Ammon's horn (tissue), 1 donor: ENCODE data around the gene TPO.
A peak's percentile ranks its signal among the peaks of the same experiment; 100 is the strongest.
"Not testable (repeated sequence)": the region's sequence is repeated elsewhere in the genome, so short reads cannot be mapped to it uniquely, and the experiment has no call there.

ENCODE experiments used
- DNase-seq: peaks from one replicate; pipeline ENCODE4 v3.0.0-alpha.2; 2016; ENCODE audit warnings: low spot score

TPO gene

DNA sequence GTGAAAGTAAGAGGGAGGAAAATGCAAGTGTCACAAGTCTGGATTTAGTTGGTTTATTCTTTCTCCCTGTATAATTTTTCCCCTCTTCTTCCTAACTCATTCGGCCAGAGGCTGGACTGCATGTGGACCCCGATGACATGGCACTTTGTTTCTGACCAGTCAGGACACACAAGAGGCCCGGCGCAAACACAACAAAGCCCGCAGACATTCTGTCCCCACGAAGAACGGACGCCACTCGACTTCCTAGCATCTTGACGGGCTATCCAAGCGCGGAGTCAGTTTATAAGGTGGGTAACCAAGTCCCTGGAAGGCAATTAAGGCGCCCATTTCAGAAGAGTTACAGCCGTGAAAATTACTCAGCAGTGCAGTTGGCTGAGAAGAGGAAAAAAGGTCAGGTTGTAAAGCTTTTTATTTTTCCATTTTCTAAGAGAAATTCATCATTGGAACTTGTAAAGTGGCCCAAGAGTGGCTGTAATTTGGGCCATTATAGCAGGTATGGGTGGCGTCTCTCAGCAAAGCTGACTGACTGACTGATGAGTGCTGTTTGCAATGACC, at the start of gene TPO:
Gene TPO, plus strand, starts transcription at position 308 of the 555 bp plus-strand sequence. CDS start 946 bp downstream, outside the sequence.
- DNase-seq: no peak

DNA sequence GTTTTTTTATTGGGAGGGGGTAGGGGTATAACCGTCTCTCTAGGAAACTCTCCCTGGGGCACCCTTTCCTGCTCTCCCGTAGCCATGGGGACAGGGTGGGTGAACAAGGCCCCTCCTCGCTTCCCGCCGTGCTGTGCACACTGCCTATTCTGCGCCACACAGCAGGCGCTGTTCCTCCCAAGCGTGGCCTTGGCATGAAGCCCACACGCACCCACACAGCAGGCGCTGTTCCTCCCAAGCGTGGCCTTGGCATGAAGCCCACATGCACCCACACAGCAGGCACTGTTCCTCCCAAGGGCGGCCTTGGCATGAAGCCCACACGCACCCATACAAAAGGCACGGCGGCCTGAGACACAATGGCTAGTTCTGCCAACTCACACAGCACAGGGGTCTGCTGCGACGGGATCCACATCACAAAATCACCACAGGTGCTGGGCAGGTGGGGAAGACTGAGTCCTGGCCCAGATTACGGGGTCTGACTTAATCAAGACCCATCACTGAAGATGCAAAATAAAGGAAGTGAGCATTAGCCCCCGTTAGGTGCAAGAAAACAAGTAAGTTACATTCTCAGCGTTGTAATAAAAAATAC, 46.6 kb upstream of the TPO start:
- peak; percentile 96 for DNase-seq

DNA sequence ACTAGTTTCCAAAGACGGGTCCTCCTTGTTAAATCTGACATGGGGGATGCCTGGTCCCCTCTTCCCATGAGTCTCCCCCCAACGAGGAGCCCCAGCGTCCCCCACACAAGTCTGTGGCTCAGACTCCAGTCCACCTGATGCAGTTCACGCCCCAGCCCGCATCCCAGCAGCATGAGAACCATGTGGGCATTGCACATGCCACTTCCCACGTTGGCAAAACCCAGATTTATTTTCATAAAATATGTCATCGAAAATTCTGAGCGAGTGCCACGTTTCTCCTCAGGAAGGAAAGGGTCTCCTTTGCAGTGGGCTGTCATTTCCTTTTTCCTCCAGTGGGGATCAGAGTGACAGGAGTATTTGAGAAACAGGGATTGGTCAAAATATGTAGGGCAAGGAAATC, 45.7 kb upstream of the TPO start:
- peak; percentile 9 for DNase-seq

DNA sequence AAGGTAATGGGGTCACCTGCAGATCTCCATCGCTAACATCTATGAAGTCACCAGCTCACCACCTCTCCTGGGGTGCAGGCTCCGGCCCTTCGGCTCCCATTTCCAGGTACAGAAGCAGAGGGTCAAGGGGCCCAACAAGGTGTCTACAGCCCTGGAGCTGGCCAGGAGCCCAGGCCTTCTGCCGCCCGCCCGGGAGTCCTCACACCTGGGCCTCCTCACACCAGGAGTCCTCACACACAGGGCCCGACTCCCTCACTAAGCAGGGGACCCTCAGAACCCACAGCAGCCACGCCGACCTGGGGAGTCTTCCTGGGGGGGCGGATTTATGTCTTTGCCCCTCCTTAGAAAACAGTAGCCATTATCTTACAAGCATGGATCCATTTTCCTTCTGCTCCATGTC, 43.4 kb upstream of the TPO start:
- DNase-seq: no peak

DNA sequence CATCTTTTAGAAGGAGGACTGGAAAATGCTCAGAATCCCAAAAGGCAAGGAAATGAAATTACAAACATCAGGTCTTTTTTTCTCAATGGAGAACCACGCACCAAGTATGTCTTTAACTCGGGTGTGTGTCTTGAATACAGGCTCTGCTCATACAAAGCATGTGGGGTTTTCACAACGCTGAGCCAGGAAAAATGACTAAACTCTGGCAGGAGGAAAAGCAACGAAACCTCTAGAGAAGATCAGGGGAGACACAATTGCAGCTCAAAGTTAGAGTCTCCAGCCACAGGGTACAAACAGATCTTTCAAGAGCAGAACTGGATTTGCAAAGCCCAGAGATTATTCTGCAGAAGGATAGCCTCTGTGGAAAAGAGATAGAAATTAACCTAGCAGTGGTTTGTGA, 42.8 kb upstream of the TPO start:
- peak; percentile 38 for DNase-seq

DNA sequence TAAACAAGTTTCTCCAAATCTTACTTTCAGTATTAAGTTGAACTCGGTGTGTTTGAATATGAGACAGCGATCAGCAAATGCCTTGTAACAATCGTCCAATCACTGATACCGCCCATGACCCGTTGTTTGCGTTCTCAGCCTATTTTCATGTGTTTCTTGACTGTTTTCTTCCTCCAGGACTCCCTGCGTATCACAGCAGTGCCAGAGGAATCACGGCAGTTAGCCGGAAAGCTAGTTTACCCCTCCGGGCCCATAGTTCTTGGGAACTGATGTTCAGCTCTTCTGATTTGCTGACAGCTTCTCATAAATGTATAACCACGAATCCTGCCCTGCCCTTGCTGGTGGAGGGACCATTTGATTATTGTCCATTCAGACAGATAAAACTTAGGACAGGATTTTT, 42.2 kb upstream of the TPO start:
- no peak for DNase-seq

DNA sequence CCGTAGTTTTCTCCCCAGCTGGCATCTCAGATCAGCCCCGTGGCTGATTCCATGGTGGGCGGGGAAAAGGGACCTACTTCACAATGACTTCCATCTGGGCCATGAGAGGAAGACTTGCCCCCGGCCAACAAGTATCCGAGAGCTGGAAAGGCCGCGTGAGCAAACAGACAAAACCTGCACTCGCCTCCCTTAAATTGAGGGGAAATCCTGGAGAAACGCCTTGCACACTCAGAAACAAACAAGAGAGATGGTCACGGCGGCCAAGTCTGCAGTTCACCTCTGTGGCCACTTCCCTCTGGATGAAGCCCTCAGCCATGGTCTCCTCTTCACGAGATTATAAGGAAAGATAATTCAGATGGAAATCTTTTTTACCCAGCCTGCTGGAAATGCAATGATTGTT, 39.4 kb upstream of the TPO start:
- no peak for DNase-seq

DNA sequence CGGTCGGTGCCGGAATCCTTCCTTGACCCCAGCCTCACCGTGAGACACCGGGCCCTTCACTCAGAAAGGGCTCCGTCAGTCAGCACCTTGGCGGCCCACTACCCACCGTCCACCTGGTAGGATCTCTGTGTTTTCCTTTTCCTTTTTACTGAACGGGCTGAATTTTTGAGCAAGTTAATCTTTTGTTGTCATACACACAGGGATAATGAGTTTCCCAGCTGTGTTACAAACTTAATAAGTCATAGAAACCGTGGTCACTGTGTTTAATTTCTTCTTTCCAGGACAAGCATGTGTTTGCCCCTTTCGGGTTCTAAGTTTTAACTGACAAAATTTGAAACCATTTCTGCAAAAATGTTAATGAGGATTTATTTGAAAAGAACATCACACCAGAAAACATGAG, 39.0 kb upstream of the TPO start:
- DNase-seq: no peak

DNA sequence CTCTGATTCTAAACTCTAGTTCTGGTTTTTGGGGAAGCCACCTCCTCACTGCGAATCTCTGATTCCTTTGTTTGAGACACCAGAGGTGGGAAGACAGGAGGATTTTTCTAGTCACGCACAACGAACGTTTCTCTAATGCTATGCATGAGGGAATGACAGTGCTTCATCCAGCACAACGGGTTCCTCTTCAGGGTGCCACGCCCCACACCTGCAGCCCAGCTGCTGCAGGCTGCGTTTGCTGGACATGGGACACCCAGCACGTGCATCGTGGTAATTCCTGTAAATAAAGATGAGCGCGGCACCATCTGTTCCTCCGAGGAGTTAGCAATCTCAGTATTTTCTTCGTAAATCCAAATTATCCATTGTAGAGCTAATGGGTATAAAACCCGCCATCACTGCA, 37.5 kb upstream of the TPO start:
- DNase-seq: no peak

DNA sequence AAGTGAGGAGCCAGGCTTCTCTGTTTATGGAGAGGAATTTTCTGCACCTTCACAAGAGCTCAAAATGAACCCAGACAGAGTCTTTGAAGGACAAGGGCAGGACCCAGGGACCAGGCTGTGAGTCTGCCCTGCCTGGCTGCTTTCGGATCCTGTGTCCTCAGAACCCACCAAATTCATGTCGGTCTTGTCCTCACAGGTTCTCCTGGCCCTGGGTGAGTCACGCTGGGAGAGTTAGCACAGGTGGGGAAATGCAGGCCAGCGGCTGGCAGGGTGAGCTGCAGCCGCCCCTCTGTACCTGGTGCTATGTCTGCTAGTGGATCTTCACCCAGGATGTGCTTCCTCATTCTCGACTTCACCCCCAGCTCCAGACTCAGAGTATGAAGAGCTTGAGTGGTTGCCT, 35.8 kb upstream of the TPO start:
- DNase-seq: no peak

DNA sequence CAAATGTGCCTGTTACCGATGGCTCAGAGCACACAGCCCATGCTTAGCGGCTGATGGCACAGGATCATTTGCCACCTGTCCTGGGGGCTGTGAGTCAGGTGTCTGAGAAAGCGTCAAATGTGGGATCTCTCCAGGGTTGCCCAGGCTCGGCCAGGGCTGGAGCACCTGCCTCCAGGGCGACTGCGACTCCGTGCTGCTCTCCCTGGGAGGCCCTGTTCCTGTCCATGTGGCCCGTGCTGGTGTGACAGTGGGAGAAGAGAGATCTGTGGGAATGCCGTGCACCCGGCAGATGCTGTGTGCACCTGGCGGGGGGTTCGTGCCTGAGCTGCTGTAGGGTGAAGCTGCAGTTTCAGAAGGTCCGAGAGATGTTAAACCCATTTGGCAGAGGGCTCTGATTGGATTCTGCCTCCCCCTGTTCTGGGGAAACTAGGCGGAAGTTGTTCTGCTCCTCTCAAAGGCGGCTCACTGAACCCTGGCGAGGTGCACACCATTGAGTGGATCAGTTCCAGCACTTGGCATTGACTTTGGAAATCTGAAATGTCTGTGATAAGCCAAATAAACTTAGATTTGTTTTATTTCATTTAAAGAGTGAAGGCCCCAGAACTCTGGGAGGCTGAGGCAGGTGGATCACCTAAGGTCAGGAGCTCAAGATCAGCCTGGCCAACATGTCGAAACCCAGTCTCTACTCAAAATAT, 34.7 kb upstream of the TPO start:
- no peak for DNase-seq

DNA sequence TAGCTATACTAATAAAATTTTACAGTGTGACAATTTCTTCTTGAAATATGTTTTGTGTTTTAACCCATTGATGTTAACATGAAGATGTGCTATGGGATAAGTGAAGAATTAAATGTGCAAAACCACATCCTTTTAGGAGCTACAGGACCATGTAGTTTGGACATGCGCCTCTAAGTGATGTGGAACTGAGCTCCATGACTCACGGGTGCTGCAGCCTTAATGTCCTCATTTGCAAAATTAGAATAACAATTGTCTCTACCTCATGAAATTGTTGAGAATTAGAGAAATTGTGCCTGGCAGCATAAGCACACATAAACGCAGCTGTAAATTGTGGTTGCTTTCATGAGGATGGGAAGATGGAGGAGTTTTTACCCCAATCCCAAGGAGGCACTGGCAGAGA, 31.6 kb upstream of the TPO start:
- no peak for DNase-seq

DNA sequence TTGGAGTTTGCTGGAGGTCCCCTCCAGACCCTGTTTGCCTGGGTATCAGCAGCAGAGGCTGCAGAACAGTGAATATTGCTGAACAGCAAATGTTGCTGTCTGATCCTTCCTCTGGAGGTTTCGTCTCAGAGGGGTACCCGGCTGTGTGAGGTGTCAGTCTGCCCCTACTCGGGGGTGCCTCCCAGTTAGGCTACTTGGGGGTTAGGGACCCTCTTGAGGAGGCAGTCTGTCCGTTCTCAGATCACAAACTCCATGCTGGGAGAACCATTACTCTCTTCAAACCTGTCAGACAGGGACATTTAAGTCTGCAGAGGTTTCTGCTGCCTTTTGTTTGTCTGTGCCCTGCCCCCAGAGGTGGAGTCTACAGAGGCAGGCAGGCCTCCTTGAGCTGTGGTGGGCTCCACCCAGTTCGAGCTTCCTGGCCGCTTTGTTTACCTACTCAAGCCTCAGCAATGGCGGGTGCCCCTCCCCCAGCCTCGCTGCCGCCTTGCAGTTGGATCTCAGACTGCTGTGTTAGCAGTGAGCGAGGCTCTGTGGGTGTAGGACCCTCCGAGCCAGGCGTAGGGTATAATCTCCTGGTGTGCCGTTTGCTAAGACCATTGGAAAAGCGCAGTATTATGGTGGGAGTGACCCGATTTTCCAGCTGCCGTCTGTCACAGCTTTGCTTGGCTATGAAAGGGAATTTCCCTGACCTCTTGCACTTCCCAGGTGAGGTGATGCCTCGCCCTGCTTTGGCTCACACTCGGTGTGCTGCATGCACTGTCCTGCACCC, 25.1 kb upstream of the TPO start:
- DNase-seq: not testable (repeated sequence)

DNA sequence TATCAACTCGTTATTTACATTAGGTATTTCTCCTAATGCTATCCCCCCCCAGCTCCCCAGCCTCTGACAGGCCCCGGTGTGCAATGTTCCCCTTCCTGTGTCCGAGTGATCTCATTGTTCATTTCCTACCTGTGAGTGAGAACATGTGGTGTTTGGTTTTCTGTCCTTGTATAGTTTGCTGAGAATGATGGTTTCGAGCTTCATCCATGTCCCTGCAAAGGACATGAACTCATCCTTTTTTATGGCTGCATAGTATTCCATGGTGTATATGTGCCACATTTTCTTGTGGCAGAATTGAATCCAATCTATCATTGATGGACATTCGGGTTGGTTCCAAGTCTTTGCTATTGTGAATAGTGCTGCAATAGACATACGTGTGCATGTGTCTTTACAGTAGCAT, 23.1 kb upstream of the TPO start:
- DNase-seq: not testable (repeated sequence)

DNA sequence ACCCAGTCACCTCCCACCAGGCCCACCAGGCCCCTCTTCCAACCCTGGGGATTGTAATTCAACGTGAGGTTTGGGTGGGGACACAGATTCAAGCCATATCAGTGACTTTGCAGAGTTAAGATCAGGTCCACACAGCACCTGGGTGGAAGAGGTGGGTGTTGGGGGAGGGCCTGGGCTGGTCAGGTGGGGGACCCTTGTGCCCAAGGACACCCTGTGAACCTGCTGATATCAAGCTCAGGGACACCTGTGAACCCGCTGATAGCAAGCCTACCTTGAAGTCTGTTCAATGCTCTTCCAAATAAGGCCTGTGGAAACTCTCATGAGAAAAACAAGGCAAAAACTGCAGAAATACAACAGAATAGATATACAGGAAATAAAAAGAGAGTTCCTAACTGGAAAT, 19.9 kb upstream of the TPO start:
- no peak for DNase-seq

DNA sequence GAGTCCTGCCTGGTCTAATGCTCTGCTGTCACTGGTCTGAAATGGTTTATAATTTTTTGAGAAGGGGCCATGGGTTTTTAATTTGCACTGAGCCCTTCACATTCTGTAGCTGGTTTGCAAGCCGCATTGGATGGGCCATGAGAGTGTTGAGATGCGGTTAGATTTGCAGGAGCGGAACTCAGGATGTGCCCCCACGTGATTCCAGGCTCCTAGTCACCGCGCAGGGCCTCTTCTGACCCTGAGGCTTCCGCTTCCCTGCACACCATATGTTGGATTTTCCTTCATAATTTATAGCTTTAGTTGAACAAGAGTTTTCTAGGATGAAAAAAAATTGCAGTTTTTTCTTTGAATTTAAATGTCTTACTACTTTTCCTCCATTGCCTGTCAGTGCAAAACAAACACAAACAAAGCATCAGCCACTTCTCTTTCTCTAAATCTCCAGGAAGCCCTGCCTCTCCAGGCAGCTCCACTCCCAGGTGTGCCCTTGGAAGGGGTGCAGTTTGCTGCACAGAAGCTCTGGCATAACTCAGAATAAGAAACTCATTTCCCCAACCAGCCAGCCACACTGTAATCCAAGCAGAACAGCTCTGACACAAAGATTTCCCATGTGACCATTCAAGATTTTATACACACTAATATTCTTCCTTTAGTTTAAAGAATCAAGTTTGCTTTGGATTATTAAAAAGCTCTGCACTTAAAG, 18.4 kb upstream of the TPO start:
- no peak for DNase-seq

DNA sequence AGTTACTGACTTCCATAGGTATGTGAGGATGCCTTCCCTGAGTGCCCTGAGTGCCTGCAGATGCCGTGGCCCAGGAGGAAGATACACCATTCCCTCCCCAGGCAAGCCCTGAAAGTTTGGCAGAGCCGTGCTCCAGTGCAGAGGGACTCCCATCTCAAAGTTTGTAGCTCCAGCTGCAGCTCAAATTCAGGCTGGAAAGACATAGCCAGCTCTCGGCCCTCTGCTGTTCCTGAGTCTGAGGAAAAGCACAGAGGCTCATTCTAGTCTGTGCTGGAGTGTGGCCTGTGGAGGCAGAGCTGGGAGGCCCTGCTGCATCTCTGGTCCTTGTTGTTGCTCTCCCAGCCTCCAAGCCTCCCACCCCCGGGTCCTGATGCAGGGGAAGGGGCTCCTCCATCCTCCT, 15.9 kb upstream of the TPO start:
- DNase-seq: no peak

DNA sequence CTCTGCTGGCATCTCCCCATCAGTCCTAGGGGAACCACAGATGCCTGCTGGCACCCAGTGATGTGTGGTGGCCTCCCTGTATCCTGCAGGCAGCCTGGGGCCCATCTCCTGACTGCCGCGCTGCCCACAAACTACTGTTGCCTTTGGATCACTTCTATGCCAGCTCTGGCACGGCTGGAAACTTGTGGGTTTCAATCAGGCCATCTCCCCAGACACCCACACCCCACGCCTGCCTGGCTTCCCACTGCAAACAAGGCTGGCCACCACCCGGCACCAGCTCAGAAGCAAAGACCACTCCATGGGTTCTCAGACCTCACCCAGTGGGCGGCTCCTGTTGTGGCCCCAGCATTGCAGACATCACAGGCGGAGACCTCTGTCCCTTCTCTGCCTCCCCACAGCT, 15.1 kb upstream of the TPO start:
- DNase-seq: no peak

DNA sequence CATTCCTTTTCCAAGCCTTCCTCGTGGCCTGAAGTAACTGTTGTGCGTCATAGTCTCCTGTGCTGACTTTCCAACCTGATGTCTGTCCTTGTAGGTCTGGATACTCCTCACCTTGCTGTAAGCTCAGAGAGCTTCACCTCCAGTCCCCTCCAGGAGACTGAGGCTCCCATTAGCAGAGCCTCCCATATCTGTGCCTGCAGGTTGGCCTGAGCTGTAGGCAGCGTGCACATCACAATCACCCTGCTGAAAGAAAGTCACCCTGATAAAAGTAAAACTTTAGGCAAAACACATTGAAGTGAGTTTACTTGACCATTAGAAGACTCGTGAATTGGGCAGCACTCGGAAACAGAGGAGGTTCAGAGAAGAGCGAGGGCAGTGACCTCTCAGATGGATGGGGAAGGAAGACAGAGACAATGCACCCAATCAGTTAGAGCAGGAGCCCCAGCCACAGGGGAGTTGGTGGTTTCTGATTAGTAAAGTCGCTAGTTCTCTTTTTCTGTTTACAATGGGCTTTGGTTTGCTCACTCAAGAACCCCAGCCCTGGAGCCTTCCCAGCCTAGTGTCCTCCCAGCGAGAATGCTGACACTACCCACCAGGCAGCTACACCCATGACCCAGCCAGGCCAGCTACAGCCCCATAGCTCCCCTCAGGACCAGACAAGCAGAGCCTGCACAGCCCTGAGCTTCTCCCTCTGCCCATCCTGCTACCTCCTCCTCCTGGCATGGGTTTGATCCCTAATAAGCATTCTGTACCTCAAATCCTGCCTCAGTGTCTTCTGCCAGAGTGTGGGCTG, 12.1 kb upstream of the TPO start:
- DNase-seq: no peak

DNA sequence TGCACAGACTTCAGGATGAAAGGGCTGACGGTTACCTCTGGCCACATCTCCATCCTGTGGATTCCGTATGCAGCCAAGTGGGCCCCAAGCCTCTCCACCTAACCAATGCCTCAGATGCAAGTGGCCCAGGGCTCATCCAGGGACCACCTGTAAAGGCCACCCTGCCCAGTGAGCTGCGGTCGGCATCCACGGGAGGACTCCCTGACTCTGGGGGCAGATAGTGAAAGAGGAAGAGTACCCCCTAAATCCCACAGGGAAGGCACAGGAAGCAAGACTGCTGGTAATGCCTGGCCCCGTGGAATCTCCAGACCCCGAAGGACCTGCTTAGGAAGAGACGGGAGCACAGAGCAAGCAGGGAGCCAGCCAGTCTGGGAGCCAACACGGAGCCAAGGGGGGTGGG, 11.2 kb upstream of the TPO start:
- DNase-seq: no peak

DNA sequence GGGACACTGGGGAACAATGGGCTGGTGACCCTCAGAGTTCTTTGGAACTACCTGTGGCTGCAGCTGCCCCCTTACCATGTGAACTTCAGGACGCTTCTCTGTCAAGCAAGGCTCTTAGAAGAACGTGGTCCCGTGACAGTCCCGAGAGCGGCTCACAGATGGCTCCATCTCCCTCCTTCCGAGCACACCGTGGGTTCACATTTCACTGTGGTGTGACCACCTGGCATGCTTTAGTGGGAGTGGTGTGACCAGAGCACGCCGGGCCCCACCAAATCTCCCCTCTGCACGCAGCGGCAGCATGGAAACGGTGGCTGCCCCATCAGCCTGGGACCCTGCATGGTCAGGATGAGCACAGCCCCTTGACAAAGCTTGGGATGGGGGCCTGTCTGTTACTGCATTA, 9.7 kb upstream of the TPO start:
- DNase-seq: no peak

DNA sequence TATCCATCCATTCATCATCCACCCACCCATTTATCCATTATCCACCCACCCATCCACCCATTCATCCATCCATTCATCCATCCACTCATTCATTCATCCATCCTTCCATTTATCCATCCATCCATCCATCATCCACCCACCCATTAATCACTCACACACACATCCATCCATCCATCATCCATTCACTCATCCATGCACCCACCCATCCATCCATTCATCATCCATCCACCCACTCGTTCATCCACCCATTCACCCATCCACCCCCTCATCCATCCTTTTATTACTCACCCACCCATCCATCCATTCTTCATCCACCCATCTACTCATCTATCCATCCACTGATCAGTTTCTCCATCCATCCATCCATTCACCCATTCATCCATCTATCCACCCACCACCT, 8.1 kb upstream of the TPO start:
- DNase-seq: no peak
